ENCODE results near the gene CDC6. TPM values are rescaled to one million over a fixed set of nuclear protein-coding genes. Genes with fewer than 3 reads are reported as not detected.
A peak's percentile ranks its signal among the peaks of the same experiment; 100 is the strongest.

The CDC6 gene
- total RNA-seq, 1 donor from 2014 or later, result 7.1 TPM

GRCh38 chr17:40323391-40324381 is 36.0 kb downstream of the CDC6 start:
- peak; percentile 54 for DNase-seq

GRCh38 chr17:40325156-40326013 is 37.7 kb downstream of the CDC6 start:
- no peak for DNase-seq

DNA sequence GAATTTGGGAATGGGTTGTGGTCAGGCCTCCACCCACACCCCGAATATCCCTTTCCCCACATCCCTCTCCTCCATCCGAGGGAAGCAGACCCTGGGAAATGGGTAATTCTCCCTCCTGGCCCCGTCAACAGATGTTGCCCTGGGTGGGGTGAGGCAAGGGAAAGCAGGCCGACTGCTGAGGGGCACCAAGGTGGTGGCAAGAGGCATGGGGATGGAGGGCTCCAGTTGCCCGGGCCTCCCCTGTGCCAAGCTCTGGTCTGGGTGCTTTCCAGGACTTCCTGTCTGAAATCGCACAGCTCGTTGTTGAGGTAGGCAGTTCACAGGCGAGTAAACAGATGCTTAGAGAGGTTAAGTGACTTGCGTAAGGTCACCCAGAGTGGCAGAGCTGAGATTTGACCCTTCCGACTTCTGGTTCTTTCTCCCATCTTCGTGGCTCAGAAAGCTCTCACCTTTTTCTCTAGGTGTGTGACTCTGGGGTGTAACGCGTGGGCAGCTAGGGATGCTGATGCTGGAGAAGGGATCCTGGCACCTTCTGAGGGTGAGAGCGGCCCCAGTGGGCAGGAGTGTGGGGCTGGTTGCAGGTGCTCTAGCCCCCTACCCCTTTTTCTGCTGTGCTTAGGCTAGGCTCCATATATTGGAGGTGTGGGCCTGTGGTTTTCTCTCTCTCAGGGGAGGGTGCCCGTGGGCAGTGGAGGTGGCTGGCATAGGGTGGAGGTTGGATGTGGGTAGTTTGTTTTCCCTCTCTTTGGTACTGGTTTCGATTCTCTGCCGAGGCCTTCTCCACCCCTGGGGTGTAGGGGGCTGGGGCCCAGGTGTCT is 38.5 kb downstream of the CDC6 start:
- DNase-seq, result no peak

DNA sequence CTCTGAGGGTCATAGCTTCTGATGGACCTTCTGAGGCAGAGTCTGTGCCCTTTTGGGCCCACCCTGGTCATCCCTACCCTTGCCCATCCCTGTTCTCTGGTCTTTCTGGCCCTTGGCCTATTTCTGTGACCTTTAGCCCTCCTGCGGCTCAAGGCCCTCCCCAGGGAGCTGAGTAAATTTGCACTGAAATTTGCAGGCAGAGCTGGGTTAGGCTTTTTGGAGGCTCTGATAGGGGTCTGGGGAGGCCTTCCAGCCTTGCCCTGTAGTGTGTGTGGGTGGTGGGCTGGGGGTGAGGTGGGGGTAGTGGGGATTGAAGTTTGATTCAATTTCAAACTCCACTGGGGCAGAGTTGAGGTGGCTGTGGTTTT is 39.1 kb downstream of the CDC6 start:
- DNase-seq, result no peak

DNA sequence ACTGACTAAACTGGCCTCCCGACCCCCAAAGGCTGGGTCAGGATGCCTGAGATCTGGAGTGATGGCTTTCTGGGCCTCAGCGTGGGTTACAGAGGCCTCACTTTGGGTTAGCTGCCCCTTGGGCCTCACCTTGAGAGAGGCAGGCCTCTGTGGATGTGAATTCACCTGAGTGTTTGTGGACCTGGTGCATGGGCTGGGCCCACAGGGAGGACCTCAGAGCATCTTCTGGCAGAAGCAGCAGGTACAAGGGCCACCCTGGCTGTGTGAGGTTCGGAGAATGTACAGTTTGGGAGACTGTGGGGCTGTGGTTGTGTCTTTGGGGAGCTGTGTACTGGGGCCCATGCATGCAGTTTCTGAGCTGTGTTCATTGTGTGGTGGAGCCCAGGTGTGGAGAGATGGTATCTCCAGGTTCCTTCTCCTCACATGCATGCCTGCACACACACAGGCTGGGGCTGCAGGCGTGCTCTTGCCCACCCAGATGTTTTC is 39.6 kb downstream of the CDC6 start:
- DNase-seq, result no peak

DNA sequence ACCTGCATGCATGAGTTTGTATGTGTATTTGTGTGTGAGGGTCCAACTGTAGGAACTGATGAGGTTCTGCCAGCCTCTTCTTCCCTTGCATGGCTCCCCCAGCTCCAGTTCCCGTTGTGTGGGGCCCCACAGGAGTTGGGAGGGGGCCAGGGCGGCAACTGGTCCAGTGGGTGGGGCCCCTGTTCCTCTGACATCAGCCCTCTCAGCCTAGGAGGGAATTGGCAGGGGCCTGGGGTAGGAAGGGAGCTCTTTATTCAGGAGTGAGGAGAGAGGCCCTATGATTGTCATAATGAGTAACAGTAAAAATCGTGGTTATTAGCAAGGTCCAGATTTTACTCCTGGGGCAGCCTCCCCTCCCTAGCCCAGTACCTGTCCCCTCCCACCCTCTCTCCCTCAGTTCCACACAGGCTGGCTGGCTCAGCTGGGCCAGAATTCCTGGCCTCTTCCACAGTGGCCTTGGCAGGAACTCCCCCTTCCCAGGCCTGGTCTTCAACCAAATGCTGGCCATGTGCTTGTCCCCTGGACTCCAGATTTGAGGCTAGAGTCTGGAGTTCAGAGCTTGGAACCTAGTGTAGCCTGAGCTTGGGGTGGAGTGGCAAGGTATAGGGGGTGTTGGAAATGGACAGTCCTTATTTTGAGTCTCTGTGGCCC is 40.2 kb downstream of the CDC6 start:
- no peak for DNase-seq

GRCh38 chr17:40328386-40328766 is 40.7 kb downstream of the CDC6 start:
- DNase-seq, result no peak

DNA sequence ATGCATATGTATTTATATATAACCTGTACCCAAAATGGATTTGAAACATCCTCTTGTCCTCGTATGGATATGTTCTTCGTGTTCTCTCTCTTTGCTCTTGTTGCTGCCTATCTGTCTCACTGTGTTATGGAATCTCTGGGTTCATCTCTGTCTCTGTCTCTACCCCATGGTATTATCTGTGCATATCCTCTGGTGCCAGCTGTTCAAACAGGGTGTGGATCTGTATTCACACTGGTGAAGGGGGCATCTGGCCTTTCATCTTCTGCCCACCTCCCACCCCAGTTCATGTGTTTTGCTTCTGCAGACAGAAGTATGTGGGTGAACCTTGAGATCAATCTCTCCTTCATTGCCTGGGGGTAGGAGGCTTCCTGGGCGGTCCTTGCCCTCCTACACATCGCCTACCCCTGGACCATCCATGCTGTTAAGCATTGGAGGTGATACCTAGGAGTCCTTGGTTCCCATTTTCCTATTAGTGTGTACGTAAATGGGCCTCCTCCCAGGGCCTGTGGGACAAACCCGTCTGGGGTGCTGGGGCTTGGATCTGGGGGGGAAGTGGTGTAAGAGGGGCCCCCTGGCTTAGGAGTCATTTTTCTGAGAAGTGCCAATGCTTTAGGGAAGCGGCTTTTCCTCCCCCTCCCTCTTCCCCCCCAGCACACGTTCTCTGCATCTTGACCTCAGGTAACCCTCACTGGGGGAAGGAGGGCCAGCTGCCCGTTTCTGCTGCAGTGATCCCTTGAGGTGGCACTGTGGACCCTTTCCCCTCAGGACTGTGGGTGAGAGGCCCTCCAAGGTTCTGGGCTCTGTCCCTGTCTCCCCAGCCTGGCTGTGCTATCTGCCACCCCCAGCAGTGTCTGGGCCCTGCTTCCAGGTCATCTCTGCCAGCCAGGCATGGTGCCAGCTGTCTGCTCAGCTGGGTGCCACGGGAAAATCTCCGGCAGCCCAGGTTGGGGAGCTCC is 42.4 kb downstream of the CDC6 start:
- no peak for DNase-seq

GRCh38 chr17:40330850-40331470 is 43.3 kb downstream of the CDC6 start:
- DNase-seq, result no peak

DNA sequence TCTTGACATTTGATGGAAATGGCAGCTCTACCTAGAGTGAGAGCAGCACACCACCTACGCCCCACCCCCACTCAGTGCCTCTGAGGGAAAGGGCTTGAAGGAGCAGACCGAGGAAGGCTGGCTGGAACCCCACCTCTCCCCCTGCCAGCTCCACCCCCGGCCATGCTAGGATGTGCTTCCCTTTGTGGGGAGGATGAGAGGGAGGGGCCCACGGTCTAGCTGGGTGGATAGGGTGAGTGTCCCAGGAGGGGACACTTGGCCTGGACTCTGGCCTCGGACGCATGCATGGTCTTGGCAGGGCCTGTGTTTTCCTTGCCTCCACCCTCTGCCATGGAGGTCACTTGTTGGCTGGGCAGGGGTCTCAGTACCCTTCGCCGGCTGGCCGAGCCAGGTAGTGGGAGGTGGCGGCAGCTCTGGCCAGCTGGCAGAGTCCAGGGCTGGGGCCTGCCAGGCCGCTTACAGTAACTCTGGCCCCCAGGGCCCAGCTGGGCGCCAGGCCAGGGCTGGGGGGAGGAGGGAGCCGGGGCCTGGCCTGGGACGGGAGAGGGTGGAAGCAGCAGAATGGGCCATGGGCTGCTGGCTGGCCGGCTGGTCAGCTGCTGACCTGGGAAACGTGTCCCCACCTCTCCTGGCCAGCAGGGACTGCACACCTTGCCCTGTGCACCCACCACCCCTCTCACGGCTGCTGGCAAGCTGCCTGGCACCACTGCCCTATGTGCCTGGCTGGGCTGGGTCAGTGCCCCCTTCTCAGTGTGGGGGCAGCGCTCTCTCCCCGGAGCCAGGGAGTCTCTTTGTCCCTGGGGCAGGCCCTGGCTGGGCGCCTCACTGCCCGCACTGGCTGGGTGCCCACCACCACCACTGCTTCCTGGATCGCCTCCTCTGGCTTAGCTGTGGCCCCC is 44.3 kb downstream of the CDC6 start:
- peak; percentile 43 for DNase-seq

DNA sequence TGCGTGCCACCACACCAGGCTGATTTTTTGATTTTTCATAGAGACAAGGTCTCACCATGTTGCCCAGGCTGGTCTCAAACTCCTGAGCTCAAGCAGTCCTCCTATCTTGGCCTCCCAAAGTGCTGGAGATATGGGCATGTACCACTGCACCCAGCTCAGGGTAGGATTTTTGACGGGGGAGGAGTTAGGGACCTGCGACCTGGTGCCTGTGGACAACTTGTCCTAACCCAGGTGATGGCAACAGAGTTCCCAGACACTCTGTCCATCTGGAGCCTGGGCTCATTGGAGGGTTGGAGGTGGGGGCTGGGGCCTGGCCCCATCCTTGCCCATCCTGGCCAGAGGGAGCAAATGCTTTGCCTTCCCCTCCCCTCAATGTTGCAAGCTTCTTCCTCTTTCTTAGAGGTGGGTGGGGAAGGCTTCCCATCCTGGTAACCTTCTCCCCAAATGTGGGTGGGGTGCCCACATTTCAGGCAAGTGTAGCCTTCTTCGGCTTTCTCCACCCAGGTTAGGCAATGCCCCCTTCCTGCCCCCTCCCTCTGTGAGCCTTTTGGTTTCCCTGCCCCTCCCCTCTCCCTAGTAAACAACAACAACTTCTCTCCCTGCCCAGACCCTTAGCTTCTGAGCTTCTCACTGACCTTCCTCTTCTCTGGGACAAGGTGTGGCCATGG is 46.2 kb downstream of the CDC6 start:
- no peak for DNase-seq

DNA sequence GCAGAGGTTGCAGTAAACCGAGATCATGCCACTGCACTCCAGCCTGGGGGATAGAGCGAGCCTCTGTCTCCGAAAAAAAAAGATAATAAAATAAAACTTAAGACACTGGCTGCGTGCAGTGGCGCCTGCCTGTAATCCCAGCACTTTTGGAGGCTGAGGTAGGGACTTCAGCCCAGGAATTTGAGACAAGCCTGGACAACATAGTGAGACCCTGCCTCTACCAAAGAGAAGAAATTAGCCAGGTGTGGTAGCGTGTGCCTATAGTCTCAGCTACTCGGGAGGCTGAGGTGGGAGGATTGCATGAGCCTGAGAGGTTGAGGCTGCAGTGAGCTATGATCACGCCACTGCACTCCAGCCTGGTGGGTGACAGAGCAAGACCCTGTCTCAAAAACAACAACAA is 47.9 kb downstream of the CDC6 start:
- no peak for DNase-seq

- no peak for DNase-seq
These were observed 49.7 kb downstream of the CDC6 start for GRCh38 chr17:40337351-40337750.

DNA sequence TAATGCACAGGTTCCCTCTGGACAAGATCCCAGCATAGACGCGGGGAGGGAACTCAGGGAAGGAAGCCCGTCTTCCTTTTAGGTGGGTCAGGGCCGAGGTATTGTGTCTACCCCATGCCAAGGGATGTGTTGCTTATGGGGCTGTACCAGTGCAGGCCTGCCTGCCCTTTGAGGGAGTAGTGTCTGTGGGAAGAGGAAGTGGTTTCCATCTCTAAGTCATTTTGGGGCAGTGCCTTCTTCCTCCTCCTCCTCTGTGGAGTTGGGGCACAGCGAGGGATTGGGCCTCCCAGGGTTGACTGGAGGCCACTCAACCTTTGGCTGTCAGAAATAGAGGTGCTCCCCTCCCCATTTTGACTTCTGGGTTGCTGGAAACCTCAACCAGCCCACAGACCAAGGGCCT is 50.4 kb downstream of the CDC6 start:
- DNase-seq, result no peak

DNA sequence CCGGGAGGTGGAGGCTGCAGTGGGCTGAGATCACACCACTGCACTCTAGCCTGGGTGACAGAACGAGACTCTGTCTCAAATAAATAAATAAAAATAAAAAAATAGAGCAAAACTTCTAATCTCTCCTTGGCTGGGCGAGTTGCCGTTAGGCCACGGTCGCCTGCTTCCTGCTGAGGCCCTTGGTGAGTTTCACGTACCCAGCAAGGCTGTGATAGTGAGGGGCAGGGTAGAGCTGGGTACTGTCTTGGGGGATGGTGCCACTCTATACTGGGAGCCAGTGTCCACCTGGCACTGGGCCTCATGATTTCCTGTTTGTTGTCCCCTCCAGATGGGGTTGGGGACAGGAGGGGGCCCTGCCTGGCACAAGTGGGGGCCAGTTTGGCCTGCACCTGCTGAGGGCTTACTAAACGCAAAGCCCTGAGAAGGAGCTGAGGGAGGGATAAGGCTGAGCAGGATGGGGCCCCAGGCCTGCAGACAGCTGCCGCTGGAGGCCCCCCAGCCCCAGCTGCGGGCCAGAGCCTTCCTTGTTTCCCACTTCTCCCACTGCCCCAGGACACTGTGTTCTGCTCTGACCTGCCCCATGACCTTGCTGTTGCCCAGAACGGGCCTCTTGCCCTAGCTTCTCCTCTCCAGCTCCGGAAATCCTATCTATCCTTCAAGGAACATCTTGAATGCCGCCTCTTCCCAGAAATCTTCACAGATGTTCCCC is 51.4 kb downstream of the CDC6 start:
- no peak for DNase-seq

DNA sequence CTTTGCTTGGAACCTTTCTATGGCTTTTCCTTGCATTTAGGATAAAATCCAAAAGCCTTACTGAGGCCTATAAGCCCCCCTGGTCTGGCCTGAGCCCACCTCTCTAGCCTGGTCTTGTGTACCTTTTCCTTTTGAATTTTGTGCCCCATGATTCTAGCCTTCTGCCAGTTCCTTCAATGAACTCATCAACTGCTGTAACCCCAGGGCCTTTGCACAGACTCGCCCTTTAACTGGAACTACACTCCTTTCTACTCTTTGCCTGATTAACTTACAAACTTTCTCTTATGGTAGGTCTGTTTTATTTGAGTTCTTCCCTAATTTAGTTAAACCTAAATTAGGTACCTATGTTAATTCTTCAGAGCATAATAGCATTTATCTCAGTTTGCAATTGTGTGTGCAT is 52.6 kb downstream of the CDC6 start:
- no peak for DNase-seq

All from skin of body (tissue), 2 donors.